ENCODE measurements around the gene GARRE1. TPM values are rescaled to one million over a fixed set of nuclear protein-coding genes. Genes with fewer than 3 reads are reported as not detected.
"Not testable (repeated sequence)": the region's sequence is repeated elsewhere in the genome, so short reads cannot be mapped to it uniquely, and the experiment has no call there.

Gene GARRE1
- total RNA-seq, 2 experiments from 2014 or later: 11.7 to 11.9 TPM

GRCh38 chr19:34248941-34249340 is 5.4 kb upstream of the GARRE1 start:
- CTCF ChIA-PET: no interaction called here
- Mint-ChIP-seq H3K27ac (no peak overlapping the region), H3K27me3 (no peaks in the 10 kb centered on the region), H3K36me3 (no peaks in the 10 kb centered on the region), H3K4me1 (ENCODE audit: low read depth) (peaks cover 7% of the 10 kb centered on the region), H3K4me3 (no peak overlapping the region), H3K9me3 (no peaks in the 10 kb centered on the region)
- POLR2A ChIA-PET: no interaction called here
- intact Hi-C loops (cut with micrococcal nuclease): no loop called here
- DNase-seq: no peak

GRCh38 chr19:34253167-34253566 is 1.2 kb upstream of the GARRE1 start:
- H3K27ac Mint-ChIP-seq; H3K36me3 Mint-ChIP-seq; intact Hi-C loops (cut with micrococcal nuclease); H3K9me3 Mint-ChIP-seq; H3K27me3 Mint-ChIP-seq; DNase-seq: not testable (repeated sequence)
- ChIA-PET POLR2A (interaction anchor here (0.6 kb wide), 1 partner anchor 11 kb away, joined by 6 read pairs; no protein-coding TSS in a partner anchor), CTCF (interaction anchor here (1.5 kb wide), 1 partner anchor 93 kb away, joined by 3 read pairs; no protein-coding TSS in a partner anchor)
- H3K4me3 Mint-ChIP-seq: peak overlapping the region; percentile 89
- H3K4me1 Mint-ChIP-seq (ENCODE audit: low read depth): peaks cover 25% of the 10 kb centered on the region

- peak overlapping the region; percentile 86 for H3K27ac Mint-ChIP-seq
- H3K9me3 Mint-ChIP-seq, H3K27me3 Mint-ChIP-seq, CTCF ChIA-PET, H3K36me3 Mint-ChIP-seq, DNase-seq: not testable (repeated sequence)
- intact Hi-C loops (cut with micrococcal nuclease): loop anchor here (1.0 to 2.0 kb wide), 2 partner anchors 17 to 83 kb away; no protein-coding TSS in a partner anchor
- POLR2A ChIA-PET: interaction anchor here (0.6 kb wide), 1 partner anchor 10 kb away, joined by 6 read pairs; no protein-coding TSS in a partner anchor
- H3K4me3 Mint-ChIP-seq: peak overlapping the region; percentile 89
- H3K4me1 Mint-ChIP-seq (ENCODE audit: low read depth): peaks cover 27% of the 10 kb centered on the region
These were observed 691 bp upstream of the GARRE1 start for GRCh38 chr19:34253681-34254045.

- intact Hi-C loops (cut with micrococcal nuclease): loop anchor here (1.0 to 2.0 kb wide), 2 partner anchors 15 to 82 kb away; no protein-coding TSS in a partner anchor
- DNase-seq: peak; percentile 49
- Mint-ChIP-seq H3K36me3 (peaks cover 3% of the 10 kb centered on the region), H3K27ac (peak overlapping the region; percentile 80), H3K4me3 (peak overlapping the region; percentile 80), H3K4me1 (ENCODE audit: low read depth) (peaks cover 34% of the 10 kb centered on the region), H3K27me3 (no peaks in the 10 kb centered on the region), H3K9me3 (no peaks in the 10 kb centered on the region)
- ChIA-PET CTCF (interaction anchor here (0.6 kb wide), 1 partner anchor 96 kb away, joined by 3 read pairs; no protein-coding TSS in a partner anchor), POLR2A (no interaction called here)
These were observed 511 bp downstream of the GARRE1 start for GRCh38 chr19:34254698-34255432.

GRCh38 chr19:34255546-34255945 is 1.2 kb downstream of the GARRE1 start:
- Mint-ChIP-seq H3K4me3 (peak overlapping the region; percentile 80), H3K9me3 (no peaks in the 10 kb centered on the region), H3K4me1 (ENCODE audit: low read depth) (peaks cover 36% of the 10 kb centered on the region), H3K36me3 (peaks cover 3% of the 10 kb centered on the region), H3K27ac (peak overlapping the region; percentile 80), H3K27me3 (no peaks in the 10 kb centered on the region)
- ChIA-PET POLR2A (no interaction called here), CTCF (interaction anchor here (0.6 kb wide), 1 partner anchor 95 kb away, joined by 3 read pairs; no protein-coding TSS in a partner anchor)
- intact Hi-C loops (cut with micrococcal nuclease): loop anchor here (2.0 kb wide), 1 partner anchor 81 kb away; no protein-coding TSS in a partner anchor
- no peak for DNase-seq

GRCh38 chr19:34256835-34257558 is 2.6 kb downstream of the GARRE1 start:
- H3K4me1 Mint-ChIP-seq (ENCODE audit: low read depth): peaks cover 45% of the 10 kb centered on the region
- H3K4me3 Mint-ChIP-seq: no peak overlapping the region
- no peak overlapping the region for H3K27ac Mint-ChIP-seq
- ChIA-PET POLR2A (no interaction called here), CTCF (interaction anchor here (0.9 kb wide), 1 partner anchor 79 kb away, joined by 4 read pairs; no protein-coding TSS in a partner anchor)
- intact Hi-C loops (cut with micrococcal nuclease): no loop called here
- H3K27me3 Mint-ChIP-seq: no peaks in the 10 kb centered on the region
- H3K9me3 Mint-ChIP-seq: no peaks in the 10 kb centered on the region
- peaks cover 3% of the 10 kb centered on the region for H3K36me3 Mint-ChIP-seq
- DNase-seq: no peak

- Mint-ChIP-seq H3K27me3 (no peaks in the 10 kb centered on the region), H3K27ac (no peak overlapping the region), H3K4me1 (ENCODE audit: low read depth) (peaks cover 45% of the 10 kb centered on the region), H3K36me3 (peaks cover 3% of the 10 kb centered on the region), H3K9me3 (no peaks in the 10 kb centered on the region), H3K4me3 (no peak overlapping the region)
- intact Hi-C loops (cut with micrococcal nuclease): no loop called here
- ChIA-PET POLR2A (no interaction called here), CTCF (no interaction called here)
- DNase-seq: no peak
These were observed 3.2 kb downstream of the GARRE1 start for GRCh38 chr19:34257559-34257924.

- H3K9me3 Mint-ChIP-seq: no peaks in the 10 kb centered on the region
- ChIA-PET POLR2A (no interaction called here), CTCF (no interaction called here)
- no peak for DNase-seq
- H3K27ac Mint-ChIP-seq: no peak overlapping the region
- H3K36me3 Mint-ChIP-seq: peaks cover 2% of the 10 kb centered on the region
- no peak overlapping the region for H3K4me3 Mint-ChIP-seq
- peaks cover 44% of the 10 kb centered on the region for H3K4me1 Mint-ChIP-seq (ENCODE audit: low read depth)
- no peaks in the 10 kb centered on the region for H3K27me3 Mint-ChIP-seq
- intact Hi-C loops (cut with micrococcal nuclease): no loop called here
These were observed 5.2 kb downstream of the GARRE1 start for GRCh38 chr19:34259367-34260095.

- peaks cover 49% of the 10 kb centered on the region for H3K4me1 Mint-ChIP-seq (ENCODE audit: low read depth)
- H3K27ac Mint-ChIP-seq: no peak overlapping the region
- H3K36me3 Mint-ChIP-seq: peaks cover 2% of the 10 kb centered on the region
- no peak overlapping the region for H3K4me3 Mint-ChIP-seq
- POLR2A ChIA-PET: no interaction called here
- intact Hi-C loops (cut with micrococcal nuclease): no loop called here
- CTCF ChIA-PET: interaction anchor here (1.0 to 1.5 kb wide), 3 partner anchors 9 to 85 kb away, joined by 3 to 4 read pairs (median 3); no protein-coding TSS in a partner anchor
- DNase-seq: no peak
- H3K9me3 Mint-ChIP-seq: no peaks in the 10 kb centered on the region
- H3K27me3 Mint-ChIP-seq: no peaks in the 10 kb centered on the region
These were observed 6.4 kb downstream of the GARRE1 start for GRCh38 chr19:34260771-34261173.

- Mint-ChIP-seq H3K27me3 (no peaks in the 10 kb centered on the region), H3K4me3 (no peak overlapping the region), H3K9me3 (no peaks in the 10 kb centered on the region), H3K36me3 (peaks cover 2% of the 10 kb centered on the region), H3K27ac (no peak overlapping the region), H3K4me1 (ENCODE audit: low read depth) (peaks cover 54% of the 10 kb centered on the region)
- no peak for DNase-seq
- intact Hi-C loops (cut with micrococcal nuclease): no loop called here
- ChIA-PET CTCF (interaction anchor here (0.9 to 1.5 kb wide), 4 partner anchors 8 to 85 kb away, joined by 3 to 4 read pairs (median 4); no protein-coding TSS in a partner anchor), POLR2A (interaction anchor here (1.3 kb wide), 1 partner anchor 17 kb away, joined by 3 read pairs; no protein-coding TSS in a partner anchor)
These were observed 7.2 kb downstream of the GARRE1 start for GRCh38 chr19:34261334-34262109.

GRCh38 chr19:34263745-34264237 is 9.4 kb downstream of the GARRE1 start:
- ChIA-PET POLR2A (interaction anchor here (0.9 kb wide), 1 partner anchor 10 kb away, joined by 6 read pairs; no protein-coding TSS in a partner anchor), CTCF (interaction anchor here (0.6 kb wide), 1 partner anchor 86 kb away, joined by 3 read pairs; no protein-coding TSS in a partner anchor)
- Mint-ChIP-seq H3K4me3 (no peak overlapping the region), H3K27ac (no peak overlapping the region), H3K27me3 (no peaks in the 10 kb centered on the region), H3K36me3 (peaks cover 2% of the 10 kb centered on the region), H3K4me1 (ENCODE audit: low read depth) (peaks cover 48% of the 10 kb centered on the region), H3K9me3 (no peaks in the 10 kb centered on the region)
- DNase-seq: no peak
- intact Hi-C loops (cut with micrococcal nuclease): no loop called here
